SK-N-SH treated with all-trans-retinoic acid at 6 μM for 48 hours (cell line): ENCODE measurements around the gene TMEM163.

Source experiments
- ATAC-seq: fragments of 200-7000 bp; cut with Tn5 transposase; 3 replicates; pipeline ENCODE4 v1.9.1; 2020; ENCODE audit warnings: mild to moderate bottlenecking, moderate library complexity
- ARNTL ChIP-seq: fragments of 450-650 bp; formaldehyde crosslinking; IDR thresholded peaks from 2 replicates; pipeline ENCODE4 v1.5.0; 2020; ENCODE audit warnings: low read depth, mild to moderate bottlenecking, moderate library complexity, borderline replicate concordance
- BACH2 ChIP-seq: fragments of 250-450 bp; sonication (Bioruptor Pico); IDR thresholded peaks from 2 replicates; pipeline ENCODE4 v1.9.0; 2021; ENCODE audit warnings: mild to moderate bottlenecking, borderline replicate concordance
- CSDC2 ChIP-seq: fragments of 250-450 bp; sonication (Bioruptor Pico); IDR thresholded peaks from 2 replicates; pipeline ENCODE4 v1.5.0; 2020; ENCODE audit warnings: mild to moderate bottlenecking, moderate library complexity
- ESRRG ChIP-seq: fragments of 250-450 bp; sonication (Bioruptor Pico); IDR thresholded peaks from 2 replicates; pipeline ENCODE4 v1.6.1; 2021; ENCODE audit warnings: mild to moderate bottlenecking
- GLIS3 ChIP-seq: fragments of 250-450 bp; sonication (Bioruptor Pico); IDR thresholded peaks from 2 replicates; pipeline ENCODE4 v1.5.0; 2020; ENCODE audit warnings: mild to moderate bottlenecking, moderate library complexity
- ISL1 ChIP-seq: fragments of 250-450 bp; sonication (Bioruptor Pico); IDR thresholded peaks from 2 replicates; pipeline ENCODE4 v2.1.2; 2022; ENCODE audit warnings: mild to moderate bottlenecking, moderate library complexity
- OSR1 ChIP-seq: fragments of 250-450 bp; sonication (Bioruptor Pico); IDR thresholded peaks from 2 replicates; pipeline ENCODE4 v1.8.0; 2022; ENCODE audit warnings: moderate library complexity, mild to moderate bottlenecking, inconsistent platforms
- PPARA ChIP-seq: fragments of 250-450 bp; sonication (Bioruptor Pico); IDR thresholded peaks from 2 replicates; pipeline ENCODE4 v1.5.0; 2020; ENCODE audit warnings: mild to moderate bottlenecking, borderline replicate concordance
- RARB ChIP-seq: fragments of 250-450 bp; sonication (Bioruptor Pico); IDR thresholded peaks from 2 replicates; pipeline ENCODE4 v1.8.0; 2021; ENCODE audit warnings: mild to moderate bottlenecking, moderate library complexity
- SNAI2 ChIP-seq: fragments of 250-450 bp; sonication (Bioruptor Pico); IDR thresholded peaks from 2 replicates; pipeline ENCODE4 v1.5.0; 2020; ENCODE audit warnings: mild to moderate bottlenecking, moderate library complexity
- TCF4 ChIP-seq: fragments of 250-450 bp; sonication (Bioruptor Pico); IDR thresholded peaks from 2 replicates; pipeline ENCODE4 v1.8.0; 2021; ENCODE audit warnings: mild to moderate bottlenecking, moderate library complexity, borderline replicate concordance
- TOX ChIP-seq: fragments of 250-450 bp; sonication (Bioruptor Pico); IDR thresholded peaks from 2 replicates; pipeline ENCODE4 v1.8.0; 2021; ENCODE audit warnings: mild to moderate bottlenecking, moderate library complexity, borderline replicate concordance
- ZC3H10 ChIP-seq: fragments of 250-450 bp; sonication (Bioruptor Pico); IDR thresholded peaks from 2 replicates; pipeline ENCODE4 v1.5.1; 2021; ENCODE audit warnings: mild to moderate bottlenecking, moderate library complexity
- ZFP3 ChIP-seq: fragments of 250-450 bp; sonication (Bioruptor Pico); IDR thresholded peaks from 2 replicates; pipeline ENCODE4 v1.5.0; 2020; ENCODE audit warnings: mild to moderate bottlenecking, moderate library complexity
- ZFP30 ChIP-seq: fragments of 450-650 bp; formaldehyde crosslinking; IDR thresholded peaks from 2 replicates; pipeline ENCODE4 v1.5.0; 2022; ENCODE audit warnings: mild to moderate bottlenecking, moderate library complexity
- ZNF565 ChIP-seq: fragments of 450-650 bp; formaldehyde crosslinking; conservative IDR thresholded peaks from 2 replicates; pipeline ENCODE4 v1.5.0; 2020; ENCODE audit warnings: low read depth, mild to moderate bottlenecking, moderate library complexity
- ZNF8 ChIP-seq: fragments of 450-650 bp; formaldehyde crosslinking; IDR thresholded peaks from 2 replicates; pipeline ENCODE4 v1.5.0; 2020; ENCODE audit warnings: mild to moderate bottlenecking, moderate library complexity
- TF ChIP-seq, protein P1 (sequence below): fragments of 250-450 bp; sonication (Bioruptor Pico); IDR thresholded peaks from 2 replicates; pipeline ENCODE4 v1.8.0; 2021; ENCODE audit warnings: low read depth, mild to moderate bottlenecking, moderate library complexity, borderline replicate concordance
- TF ChIP-seq, protein P2 (sequence below): fragments of 250-450 bp; sonication (Bioruptor Pico); IDR thresholded peaks from 2 replicates; pipeline ENCODE4 v1.5.1; 2021; ENCODE audit warnings: mild to moderate bottlenecking, moderate library complexity
- TF ChIP-seq, protein P3 (sequence below): fragments of 250-450 bp; sonication (Bioruptor Pico); IDR thresholded peaks from 2 replicates; pipeline ENCODE4 v1.5.0; 2020; ENCODE audit warnings: mild to moderate bottlenecking, moderate library complexity
- TF ChIP-seq, protein P4 (sequence below): fragments of 250-450 bp; sonication (Bioruptor Pico); IDR thresholded peaks from 2 replicates; pipeline ENCODE4 v1.5.1; 2020; ENCODE audit warnings: low read depth, mild to moderate bottlenecking, moderate library complexity
- TF ChIP-seq, protein P5 (sequence below): fragments of 250-450 bp; sonication (Bioruptor Pico); IDR thresholded peaks from 2 replicates; pipeline ENCODE4 v1.8.0; 2020; ENCODE audit warnings: mild to moderate bottlenecking, moderate library complexity, borderline replicate concordance

Gene TMEM163

DNA sequence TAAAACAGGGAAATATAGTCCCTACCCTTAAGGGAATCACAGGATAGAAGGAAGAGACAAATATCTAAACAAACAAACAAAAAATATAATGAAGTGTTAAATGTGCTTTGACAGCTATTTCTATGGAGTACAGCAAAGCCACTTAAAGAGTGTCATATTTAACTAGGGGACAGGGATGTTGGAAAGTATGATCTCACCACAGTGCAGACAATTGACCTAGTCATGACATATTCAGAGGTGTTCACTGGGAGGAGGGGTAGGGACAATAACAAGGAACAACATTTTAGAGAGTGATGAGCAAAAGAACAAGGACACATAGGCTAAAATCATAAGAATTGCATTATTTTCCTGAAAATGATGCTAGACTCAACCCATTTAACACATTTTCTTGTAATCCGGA, 107.5 kb downstream of the TMEM163 start:
- ATAC-seq = no peak
- TF ChIP-seq TCF4 (CRISPR knock-in tag) (no peak), OSR1 (CRISPR knock-in tag) (no peak), RARB (no peak), ZFP30 (CRISPR knock-in tag) (no peak), ZNF8 (CRISPR knock-in tag) (no peak), ARNTL (CRISPR knock-in tag) (no peak)
- TF ChIP-seq, protein P1, sequence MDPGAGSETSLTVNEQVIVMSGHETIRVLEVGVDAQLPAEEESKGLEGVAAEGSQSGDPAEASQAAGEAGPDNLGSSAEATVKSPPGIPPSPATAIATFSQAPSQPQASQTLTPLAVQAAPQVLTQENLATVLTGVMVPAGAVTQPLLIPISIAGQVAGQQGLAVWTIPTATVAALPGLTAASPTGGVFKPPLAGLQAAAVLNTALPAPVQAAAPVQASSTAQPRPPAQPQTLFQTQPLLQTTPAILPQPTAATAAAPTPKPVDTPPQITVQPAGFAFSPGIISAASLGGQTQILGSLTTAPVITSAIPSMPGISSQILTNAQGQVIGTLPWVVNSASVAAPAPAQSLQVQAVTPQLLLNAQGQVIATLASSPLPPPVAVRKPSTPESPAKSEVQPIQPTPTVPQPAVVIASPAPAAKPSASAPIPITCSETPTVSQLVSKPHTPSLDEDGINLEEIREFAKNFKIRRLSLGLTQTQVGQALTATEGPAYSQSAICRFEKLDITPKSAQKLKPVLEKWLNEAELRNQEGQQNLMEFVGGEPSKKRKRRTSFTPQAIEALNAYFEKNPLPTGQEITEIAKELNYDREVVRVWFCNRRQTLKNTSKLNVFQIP (CRISPR knock-in tag) = no peak

DNA sequence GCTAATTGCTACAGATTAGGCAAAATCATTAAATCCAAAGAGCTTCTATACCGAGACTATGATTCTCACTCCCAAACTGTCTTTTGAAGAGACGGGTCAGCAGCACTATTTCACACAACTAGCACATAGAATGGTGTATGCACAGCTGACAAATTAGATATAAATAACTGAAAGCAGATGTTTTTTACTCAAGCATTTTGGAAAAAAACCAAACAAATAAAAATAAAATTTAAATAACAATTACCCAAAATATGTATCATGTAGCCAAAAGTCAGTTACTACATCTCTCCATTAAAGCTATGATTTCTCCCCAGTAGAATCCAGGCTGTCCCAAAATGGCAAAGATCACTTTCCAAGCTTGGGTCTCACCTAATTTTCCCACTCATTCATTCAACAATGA, 107.9 kb downstream of the TMEM163 start:
- ATAC-seq = no peak
- TF ChIP-seq, protein P2, sequence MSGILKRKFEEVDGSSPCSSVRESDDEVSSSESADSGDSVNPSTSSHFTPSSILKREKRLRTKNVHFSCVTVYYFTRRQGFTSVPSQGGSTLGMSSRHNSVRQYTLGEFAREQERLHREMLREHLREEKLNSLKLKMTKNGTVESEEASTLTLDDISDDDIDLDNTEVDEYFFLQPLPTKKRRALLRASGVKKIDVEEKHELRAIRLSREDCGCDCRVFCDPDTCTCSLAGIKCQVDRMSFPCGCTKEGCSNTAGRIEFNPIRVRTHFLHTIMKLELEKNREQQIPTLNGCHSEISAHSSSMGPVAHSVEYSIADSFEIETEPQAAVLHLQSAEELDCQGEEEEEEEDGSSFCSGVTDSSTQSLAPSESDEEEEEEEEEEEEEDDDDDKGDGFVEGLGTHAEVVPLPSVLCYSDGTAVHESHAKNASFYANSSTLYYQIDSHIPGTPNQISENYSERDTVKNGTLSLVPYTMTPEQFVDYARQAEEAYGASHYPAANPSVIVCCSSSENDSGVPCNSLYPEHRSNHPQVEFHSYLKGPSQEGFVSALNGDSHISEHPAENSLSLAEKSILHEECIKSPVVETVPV (CRISPR knock-in tag) = no peak
- TF ChIP-seq, protein P1 (CRISPR knock-in tag) = no peak
- TF ChIP-seq ESRRG (CRISPR knock-in tag) (no peak), TOX (CRISPR knock-in tag) (no peak), ARNTL (CRISPR knock-in tag) (no peak), ZNF565 (CRISPR knock-in tag) (no peak), ZFP3 (CRISPR knock-in tag) (no peak), ZFP30 (CRISPR knock-in tag) (no peak), ISL1 (CRISPR knock-in tag) (no peak), ZC3H10 (CRISPR knock-in tag) (no peak), OSR1 (CRISPR knock-in tag) (no peak), SNAI2 (CRISPR knock-in tag) (no peak), GLIS3 (no peak), PPARA (no peak), BACH2 (no peak), RARB (no peak), ZNF8 (CRISPR knock-in tag) (no peak)
- TF ChIP-seq, protein P3, sequence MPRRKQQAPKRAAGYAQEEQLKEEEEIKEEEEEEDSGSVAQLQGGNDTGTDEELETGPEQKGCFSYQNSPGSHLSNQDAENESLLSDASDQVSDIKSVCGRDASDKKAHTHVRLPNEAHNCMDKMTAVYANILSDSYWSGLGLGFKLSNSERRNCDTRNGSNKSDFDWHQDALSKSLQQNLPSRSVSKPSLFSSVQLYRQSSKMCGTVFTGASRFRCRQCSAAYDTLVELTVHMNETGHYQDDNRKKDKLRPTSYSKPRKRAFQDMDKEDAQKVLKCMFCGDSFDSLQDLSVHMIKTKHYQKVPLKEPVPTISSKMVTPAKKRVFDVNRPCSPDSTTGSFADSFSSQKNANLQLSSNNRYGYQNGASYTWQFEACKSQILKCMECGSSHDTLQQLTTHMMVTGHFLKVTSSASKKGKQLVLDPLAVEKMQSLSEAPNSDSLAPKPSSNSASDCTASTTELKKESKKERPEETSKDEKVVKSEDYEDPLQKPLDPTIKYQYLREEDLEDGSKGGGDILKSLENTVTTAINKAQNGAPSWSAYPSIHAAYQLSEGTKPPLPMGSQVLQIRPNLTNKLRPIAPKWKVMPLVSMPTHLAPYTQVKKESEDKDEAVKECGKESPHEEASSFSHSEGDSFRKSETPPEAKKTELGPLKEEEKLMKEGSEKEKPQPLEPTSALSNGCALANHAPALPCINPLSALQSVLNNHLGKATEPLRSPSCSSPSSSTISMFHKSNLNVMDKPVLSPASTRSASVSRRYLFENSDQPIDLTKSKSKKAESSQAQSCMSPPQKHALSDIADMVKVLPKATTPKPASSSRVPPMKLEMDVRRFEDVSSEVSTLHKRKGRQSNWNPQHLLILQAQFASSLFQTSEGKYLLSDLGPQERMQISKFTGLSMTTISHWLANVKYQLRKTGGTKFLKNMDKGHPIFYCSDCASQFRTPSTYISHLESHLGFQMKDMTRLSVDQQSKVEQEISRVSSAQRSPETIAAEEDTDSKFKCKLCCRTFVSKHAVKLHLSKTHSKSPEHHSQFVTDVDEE = no peak
- TF ChIP-seq, protein P4, sequence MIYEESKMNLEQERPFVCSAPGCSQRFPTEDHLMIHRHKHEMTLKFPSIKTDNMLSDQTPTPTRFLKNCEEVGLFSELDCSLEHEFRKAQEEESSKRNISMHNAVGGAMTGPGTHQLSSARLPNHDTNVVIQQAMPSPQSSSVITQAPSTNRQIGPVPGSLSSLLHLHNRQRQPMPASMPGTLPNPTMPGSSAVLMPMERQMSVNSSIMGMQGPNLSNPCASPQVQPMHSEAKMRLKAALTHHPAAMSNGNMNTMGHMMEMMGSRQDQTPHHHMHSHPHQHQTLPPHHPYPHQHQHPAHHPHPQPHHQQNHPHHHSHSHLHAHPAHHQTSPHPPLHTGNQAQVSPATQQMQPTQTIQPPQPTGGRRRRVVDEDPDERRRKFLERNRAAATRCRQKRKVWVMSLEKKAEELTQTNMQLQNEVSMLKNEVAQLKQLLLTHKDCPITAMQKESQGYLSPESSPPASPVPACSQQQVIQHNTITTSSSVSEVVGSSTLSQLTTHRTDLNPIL = no peak

DNA sequence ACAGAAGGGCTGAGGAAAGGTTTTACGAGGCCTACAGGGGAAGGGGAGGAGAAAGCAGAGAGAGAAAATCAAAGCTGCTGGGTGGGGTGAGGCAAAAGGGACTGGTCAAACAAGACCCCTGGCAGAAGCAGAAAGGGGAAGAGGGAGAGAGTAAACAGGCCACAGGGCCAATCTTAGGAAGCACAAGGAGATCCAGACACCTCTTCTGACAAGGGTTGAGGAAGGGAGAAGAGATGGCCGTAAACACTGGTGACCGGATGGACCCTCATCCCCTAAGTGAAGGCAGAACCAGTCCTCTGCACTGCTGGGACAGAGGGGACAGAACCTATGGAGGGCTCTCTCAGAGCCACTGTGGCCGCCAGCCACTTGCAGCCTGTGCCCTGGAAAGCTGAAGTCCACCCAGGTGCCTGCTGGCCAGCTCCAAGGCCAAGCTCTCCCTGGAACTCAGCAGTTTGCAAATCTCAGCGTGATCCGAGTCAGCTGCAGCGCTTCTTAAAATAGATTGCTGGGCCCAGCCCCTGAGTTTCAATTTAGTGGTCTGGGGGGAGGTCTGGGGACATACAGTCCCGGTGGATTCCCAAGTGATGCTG, 108.8 kb downstream of the TMEM163 start:
- ATAC-seq = no peak
- no peak for TF ChIP-seq ZFP30 (CRISPR knock-in tag)
- TF ChIP-seq, protein P4 = no peak
- TF ChIP-seq ZNF8 (CRISPR knock-in tag) = no peak
- TF ChIP-seq, protein P5, sequence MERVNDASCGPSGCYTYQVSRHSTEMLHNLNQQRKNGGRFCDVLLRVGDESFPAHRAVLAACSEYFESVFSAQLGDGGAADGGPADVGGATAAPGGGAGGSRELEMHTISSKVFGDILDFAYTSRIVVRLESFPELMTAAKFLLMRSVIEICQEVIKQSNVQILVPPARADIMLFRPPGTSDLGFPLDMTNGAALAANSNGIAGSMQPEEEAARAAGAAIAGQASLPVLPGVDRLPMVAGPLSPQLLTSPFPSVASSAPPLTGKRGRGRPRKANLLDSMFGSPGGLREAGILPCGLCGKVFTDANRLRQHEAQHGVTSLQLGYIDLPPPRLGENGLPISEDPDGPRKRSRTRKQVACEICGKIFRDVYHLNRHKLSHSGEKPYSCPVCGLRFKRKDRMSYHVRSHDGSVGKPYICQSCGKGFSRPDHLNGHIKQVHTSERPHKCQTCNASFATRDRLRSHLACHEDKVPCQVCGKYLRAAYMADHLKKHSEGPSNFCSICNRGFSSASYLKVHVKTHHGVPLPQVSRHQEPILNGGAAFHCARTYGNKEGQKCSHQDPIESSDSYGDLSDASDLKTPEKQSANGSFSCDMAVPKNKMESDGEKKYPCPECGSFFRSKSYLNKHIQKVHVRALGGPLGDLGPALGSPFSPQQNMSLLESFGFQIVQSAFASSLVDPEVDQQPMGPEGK (CRISPR knock-in tag) = no peak
- TF ChIP-seq OSR1 (CRISPR knock-in tag) = no peak
- TF ChIP-seq CSDC2 = no peak
- no peak for TF ChIP-seq PPARA
- TF ChIP-seq RARB = no peak
- TF ChIP-seq, protein P1 (CRISPR knock-in tag) = no peak
- TF ChIP-seq GLIS3 = no peak
- no peak for TF ChIP-seq BACH2
- TF ChIP-seq TOX (CRISPR knock-in tag) = no peak
- no peak for TF ChIP-seq ZFP3 (CRISPR knock-in tag)
- TF ChIP-seq ARNTL (CRISPR knock-in tag) = no peak
- no peak for TF ChIP-seq ISL1 (CRISPR knock-in tag)
